Measurements from ENCODE around the gene COMMD2.

Gene COMMD2

DNA sequence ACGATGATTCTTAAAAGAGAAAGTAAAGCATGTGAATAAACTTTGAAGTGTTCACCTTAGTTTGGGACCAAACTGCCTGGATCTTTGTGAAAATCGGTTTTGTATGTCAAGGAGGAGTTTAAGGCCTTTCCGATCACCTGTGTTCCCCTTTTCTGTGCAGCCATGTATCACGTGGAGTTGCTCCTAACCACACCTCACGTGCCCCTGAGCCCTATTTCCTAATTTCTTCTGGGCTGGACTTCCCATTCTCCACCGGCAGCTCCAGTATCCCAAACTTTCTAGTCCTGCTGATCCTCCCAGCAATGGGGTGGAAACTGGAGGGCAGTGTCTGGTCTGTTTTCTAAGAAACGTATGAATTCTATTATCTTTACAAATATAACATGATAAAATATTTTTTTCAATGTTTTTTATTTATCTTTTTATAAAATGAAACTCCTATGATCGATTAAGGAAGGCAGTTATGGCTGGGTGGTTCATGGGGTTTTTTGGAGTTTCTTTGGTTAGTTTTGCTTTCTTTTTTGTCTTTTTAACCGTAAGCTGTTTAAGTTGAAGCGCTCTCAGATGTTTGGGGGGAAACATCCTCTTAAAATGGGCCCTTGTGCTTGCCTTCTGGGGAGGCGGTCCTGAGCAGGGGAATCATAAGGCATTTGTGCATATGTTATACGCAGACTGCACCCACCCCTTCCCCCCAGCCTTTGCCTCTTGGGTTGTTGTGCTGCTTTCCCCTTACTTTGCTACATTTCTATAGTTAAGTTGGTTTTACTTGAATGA lies 50.9 kb downstream of the COMMD2 start:
- no peak overlapping the region for H3K4me3 ChIP-seq (ENCODE audit: low read depth in 1 of 2, low read length in 1 of 2)
- no peaks in the 10 kb centered on the region for H3K27me3 ChIP-seq
- no peak overlapping the region for H3K27ac ChIP-seq
- no peaks in the 10 kb centered on the region for H3K36me3 ChIP-seq
- no peaks in the 10 kb centered on the region for H3K9me3 ChIP-seq
- H3K4me1 ChIP-seq (ENCODE audit: control insufficient read depth in 1 of 2, insufficient read depth in 1 of 2, low read depth in 1 of 2, low read length in 1 of 2) = no peaks in the 10 kb centered on the region
- TF ChIP-seq, protein P1, sequence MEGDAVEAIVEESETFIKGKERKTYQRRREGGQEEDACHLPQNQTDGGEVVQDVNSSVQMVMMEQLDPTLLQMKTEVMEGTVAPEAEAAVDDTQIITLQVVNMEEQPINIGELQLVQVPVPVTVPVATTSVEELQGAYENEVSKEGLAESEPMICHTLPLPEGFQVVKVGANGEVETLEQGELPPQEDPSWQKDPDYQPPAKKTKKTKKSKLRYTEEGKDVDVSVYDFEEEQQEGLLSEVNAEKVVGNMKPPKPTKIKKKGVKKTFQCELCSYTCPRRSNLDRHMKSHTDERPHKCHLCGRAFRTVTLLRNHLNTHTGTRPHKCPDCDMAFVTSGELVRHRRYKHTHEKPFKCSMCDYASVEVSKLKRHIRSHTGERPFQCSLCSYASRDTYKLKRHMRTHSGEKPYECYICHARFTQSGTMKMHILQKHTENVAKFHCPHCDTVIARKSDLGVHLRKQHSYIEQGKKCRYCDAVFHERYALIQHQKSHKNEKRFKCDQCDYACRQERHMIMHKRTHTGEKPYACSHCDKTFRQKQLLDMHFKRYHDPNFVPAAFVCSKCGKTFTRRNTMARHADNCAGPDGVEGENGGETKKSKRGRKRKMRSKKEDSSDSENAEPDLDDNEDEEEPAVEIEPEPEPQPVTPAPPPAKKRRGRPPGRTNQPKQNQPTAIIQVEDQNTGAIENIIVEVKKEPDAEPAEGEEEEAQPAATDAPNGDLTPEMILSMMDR (IDR thresholded peaks at IDR 0.05) = no peak

All from neutrophil (primary cell).